GM19468 (cell line): ENCODE data around the gene ERV3-1.
A peak's percentile ranks its signal among the peaks of the same experiment; 100 is the strongest.
"Not testable (repeated sequence)": the region's sequence is repeated elsewhere in the genome, so short reads cannot be mapped to it uniquely, and the experiment has no call there.

Experiments
- ATAC-seq: cut with Tn5 transposase; IDR thresholded peaks from one replicate; pipeline ENCODE4 v1.9.1; 2021; ENCODE audit warnings: mild to moderate bottlenecking, moderate library complexity, moderate number of reproducible peaks; ENCODE audit not compliant: unreplicated experiment; ENCODE audit errors: extremely low read depth

Gene ERV3-1

DNA sequence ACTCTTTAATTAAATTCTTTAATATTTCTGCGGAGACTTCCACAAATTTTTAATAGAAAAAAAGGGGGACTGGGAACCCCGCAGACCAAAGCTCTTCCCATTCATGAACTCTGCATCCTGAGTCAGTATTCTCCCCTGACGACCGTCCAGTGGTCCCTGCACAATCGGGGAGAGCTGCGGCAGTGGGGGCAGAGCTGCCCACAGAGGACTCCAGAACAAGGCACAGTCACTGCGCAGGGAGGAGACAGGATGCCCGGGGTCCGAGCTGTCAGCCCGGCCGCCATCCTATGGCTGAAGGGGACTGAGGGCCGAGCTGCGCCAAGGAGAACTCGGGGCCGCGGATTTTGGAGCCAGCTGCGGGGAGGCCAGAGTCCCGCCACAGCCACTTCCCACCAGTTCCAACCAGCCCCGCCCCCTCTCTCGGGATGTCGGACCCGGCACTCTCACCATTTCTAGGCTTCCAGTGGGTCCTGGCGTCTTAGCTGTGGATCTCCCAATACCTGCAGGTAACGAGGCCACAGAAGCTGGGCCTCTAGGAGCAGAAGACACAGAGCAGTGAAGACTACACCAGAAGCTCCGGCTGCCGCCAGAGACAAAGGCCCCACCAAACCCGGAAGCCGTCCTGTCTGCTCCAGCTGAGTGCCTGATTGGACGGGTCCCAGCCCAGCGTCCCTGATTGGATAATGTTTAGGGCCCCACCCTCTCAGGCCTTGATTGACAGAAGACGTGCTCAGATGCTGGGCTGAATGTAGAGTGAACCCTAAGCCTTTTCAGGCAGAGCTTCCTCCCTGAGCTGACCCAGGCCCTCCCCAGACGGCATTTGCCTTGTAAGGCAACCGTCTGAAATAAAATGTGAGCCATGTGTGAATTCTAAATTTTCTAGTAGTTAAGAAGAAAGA is at the start of gene ERV3-1:
TSS of gene ERV3-1 (minus strand) at position 594 of the 899 bp plus-strand sequence. CDS start 13,661 bp downstream, outside the sequence.
- peak; percentile 99 for ATAC-seq

GRCh38 chr7:65055786-65056185 is 49.3 kb upstream of the ERV3-1 start:
- ATAC-seq: not testable (repeated sequence)

DNA sequence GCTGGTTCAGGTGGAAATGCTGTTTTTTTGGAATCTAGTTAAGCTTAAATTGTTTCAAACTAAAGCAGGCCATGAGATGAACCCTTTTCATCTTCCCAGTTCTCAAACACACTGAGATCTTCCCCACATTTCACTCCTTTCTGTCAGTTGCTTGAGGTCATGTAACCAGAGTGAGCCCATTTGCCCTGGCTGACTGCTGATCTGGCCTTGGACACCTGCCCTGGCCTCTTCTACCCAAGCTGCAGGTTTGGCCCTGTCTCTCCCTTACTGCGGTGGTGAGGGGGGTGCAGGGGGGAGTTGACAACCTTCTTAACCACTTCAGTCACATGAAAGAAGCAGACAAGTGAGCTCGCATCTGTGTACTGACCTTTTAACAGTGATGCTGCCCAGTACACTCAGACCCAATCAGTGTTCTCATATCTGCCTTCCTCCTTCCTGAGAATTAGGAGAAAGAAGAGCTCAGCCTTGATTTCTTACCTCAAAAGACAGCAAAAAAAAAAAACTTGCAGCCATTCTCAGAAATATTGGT is 48.0 kb upstream of the ERV3-1 start:
- ATAC-seq: not testable (repeated sequence)

- not testable (repeated sequence) for ATAC-seq
These were observed 45.2 kb upstream of the ERV3-1 start for GRCh38 chr7:65051654-65052053.

DNA sequence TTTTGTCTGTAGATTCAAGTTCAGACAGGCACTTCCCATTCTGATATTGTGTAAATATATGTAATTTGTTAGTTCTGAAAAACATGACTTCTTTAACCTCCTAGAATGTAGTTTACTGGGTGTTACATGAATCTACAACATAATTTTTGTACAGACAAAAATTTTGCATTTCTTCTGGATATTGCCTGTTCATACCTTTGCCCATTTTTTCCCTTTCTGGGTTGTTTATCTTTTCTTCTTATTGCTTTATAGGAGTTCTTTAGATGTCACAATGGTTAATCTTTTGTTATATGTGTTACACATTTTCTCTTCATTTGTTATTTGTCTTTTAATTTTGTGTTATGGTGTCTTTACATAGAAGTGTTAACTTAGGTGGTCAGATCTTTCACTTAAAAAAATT is 44.7 kb upstream of the ERV3-1 start:
- ATAC-seq: not testable (repeated sequence)

DNA sequence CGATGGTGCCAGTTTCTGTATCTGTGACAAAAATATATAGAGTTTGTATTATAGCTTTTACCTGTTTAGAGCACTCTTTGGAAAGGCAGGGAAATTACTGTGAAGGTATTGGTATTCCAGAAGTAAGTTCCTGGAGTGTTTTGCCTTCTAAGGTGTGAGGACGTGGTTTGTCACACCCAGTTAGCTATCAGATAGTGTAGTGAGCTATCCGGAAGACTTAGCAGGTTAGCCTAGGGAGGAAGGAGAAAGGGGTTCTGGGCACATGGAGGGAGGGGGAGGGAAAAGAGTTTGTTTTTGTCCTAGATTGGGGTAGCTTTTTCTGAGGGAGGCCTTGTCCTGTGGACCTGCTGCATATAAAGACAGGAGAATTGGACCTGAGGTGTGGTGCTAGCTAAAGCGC is 39.8 kb upstream of the ERV3-1 start:
- not testable (repeated sequence) for ATAC-seq

- ATAC-seq: not testable (repeated sequence)
These were observed 39.1 kb upstream of the ERV3-1 start for GRCh38 chr7:65045589-65045988.

DNA sequence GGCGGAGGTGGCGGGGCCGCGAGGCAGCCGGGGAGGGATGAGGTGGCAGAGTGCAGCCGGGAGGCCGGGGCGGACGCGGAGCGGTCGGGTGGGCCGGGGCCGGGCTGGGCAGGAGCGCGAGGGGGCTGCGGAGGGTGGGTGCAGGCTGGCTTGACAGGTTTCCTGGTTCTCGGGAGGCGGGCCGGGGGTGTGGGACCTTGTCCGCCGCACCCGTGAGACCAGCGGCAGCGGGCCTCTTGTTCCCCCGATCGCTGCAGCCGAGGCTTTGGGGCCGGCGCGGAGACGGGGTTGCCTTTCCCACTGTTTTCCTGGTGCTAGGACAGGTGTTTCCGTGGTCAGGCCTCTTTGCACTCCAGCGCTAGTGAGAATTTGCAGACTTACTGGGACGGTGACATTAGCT is 32.3 kb upstream of the ERV3-1 start:
- not testable (repeated sequence) for ATAC-seq

DNA sequence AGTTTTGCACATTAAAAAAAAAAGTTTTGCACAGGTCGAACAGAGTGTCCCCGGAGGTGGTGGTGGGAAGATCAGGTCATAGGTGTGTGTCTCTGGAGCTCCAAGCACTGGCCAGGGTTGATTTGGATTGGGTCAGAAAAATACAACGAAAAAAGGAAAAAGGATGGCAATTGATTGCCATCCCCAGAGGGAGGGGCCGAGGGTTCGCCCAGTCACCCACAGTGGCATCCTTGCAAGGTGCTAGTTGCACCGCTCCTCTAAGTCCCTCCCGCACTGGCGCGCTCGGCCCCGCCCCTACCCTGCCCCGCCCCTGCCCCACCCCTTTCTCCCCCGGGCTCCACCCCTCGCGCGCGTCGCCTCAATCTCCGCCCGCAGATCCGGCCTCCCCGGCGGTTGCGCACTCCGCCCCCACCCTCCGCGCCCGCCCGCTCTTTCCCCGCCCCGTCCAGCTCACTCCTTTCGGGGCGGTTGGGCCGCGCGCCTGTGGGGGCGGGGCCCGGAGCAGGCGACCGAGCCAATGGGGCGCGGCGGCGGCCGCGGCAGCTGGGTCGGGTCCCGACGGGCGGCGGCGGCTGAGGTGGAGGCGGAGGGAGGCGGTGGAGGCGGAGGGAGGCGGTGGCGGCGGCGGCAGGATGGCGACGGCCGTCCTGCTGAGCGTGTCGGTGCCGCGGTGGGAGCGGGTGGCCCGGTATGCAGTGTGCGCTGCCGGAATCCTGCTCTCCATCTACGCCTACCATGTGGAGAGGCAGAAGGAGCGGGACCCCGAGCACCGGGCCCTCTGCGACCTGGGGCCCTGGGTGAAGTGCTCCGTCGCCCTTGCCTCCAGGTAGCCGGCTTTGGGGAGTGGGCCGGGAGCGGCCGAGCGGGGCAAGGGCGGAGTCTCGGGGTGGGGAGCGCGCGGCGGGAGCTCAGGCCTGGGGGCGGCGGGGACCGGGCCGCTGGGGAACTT is 31.5 kb upstream of the ERV3-1 start:
- ATAC-seq: peak; percentile 80

DNA sequence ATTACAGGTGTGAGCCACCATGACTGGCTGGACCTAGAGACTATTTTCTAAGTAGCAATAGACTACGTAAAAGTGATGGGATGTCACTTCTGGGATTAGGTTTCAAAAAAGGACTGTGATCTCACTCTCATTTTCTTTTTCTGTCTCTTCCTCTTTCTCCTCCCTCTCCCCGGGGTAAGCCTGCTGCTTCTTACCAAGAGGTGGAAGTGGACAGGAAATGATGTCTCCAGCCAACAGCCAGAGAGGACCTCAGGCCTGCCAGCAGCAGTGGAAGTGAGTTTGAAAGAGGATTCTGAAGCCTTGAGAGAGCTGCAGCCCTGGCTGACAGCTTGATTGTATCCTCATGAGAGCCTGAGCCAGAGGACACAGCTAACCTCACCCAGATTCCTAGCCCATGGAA is 30.0 kb upstream of the ERV3-1 start:
- not testable (repeated sequence) for ATAC-seq

GRCh38 chr7:65035469-65035868 is 29.0 kb upstream of the ERV3-1 start:
- ATAC-seq: not testable (repeated sequence)

GRCh38 chr7:65034120-65034782 is 27.8 kb upstream of the ERV3-1 start:
- not testable (repeated sequence) for ATAC-seq

DNA sequence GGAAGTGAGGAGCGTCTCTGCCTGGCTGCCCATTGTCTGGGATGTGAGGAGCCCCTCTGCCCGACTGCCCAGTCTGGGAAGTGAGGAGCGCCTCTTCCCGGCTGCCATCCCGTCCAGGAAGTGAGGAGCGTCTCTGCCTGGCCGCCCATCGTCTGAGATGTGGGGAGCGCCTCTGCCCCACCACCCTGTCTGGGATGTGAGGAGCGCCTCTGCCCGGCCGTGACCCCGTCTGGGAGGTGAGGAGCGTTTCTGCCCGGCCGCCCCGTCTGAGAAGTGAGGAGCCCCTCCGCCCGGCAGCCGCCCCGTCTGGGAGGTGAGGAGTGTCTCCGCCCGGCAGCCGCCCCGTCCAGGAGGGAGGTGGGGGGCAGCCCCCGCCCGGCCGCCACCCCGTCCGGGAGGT is 26.9 kb upstream of the ERV3-1 start:
- ATAC-seq: not testable (repeated sequence)

- ATAC-seq: not testable (repeated sequence)
These were observed 18.5 kb upstream of the ERV3-1 start for GRCh38 chr7:65025023-65025422.

DNA sequence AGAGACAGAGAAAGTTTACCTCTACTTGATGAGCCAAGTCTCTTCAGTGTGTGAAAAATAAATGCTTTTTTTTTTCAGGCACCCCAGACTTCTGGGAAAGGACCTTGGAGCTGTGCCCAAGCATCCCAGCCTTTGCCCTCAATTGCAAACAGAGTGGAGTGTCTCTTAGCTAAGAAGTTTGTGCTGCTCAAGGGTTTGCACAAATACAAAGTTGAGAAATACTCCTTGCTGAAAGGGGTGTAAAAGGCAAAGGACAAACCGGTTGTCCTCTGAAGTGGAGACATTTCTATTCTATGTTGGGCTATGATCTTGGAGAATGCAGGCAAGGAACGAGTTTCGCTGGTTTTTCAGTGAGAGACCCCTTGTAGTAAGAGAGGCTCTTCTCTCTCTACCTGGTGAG is 14.5 kb upstream of the ERV3-1 start:
- not testable (repeated sequence) for ATAC-seq

DNA sequence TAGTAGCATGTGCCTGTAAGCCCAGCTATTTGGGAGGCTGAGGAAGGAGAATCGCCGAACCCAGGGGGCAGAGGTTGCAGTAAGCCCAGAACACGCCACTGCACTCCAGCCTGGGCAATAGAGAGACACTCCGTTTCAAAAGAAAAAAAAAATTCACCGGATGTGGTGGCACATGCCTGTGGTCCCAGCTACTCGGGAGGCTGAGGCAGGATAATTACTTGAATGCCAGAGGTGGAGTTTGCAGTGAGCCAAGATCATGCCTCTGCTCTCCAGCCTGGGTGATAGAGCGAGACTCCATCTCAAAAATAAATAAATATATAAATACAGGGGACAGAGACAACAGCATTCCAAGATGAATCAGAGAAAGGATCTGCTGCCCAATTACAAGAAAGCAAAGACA is 3.4 kb upstream of the ERV3-1 start:
- not testable (repeated sequence) for ATAC-seq

- ATAC-seq: not testable (repeated sequence)
These were observed 2.9 kb upstream of the ERV3-1 start for GRCh38 chr7:65009394-65009793.

GRCh38 chr7:65007036-65007435 is 549 bp upstream of the ERV3-1 start:
- ATAC-seq: not testable (repeated sequence)

GRCh38 chr7:65004575-65004974 is 1.9 kb downstream of the ERV3-1 start:
- ATAC-seq: no peak
